HG03571 (cell line): ENCODE measurements around the gene HBZ.
"Not testable (repeated sequence)": the region's sequence is repeated elsewhere in the genome, so short reads cannot be mapped to it uniquely, and the experiment has no call there.

ENCODE experiments used
- ATAC-seq: cut with Tn5 transposase; IDR thresholded peaks from one replicate; pipeline ENCODE4 v1.9.1; 2021; ENCODE audit not compliant: unreplicated experiment

HBZ gene

DNA sequence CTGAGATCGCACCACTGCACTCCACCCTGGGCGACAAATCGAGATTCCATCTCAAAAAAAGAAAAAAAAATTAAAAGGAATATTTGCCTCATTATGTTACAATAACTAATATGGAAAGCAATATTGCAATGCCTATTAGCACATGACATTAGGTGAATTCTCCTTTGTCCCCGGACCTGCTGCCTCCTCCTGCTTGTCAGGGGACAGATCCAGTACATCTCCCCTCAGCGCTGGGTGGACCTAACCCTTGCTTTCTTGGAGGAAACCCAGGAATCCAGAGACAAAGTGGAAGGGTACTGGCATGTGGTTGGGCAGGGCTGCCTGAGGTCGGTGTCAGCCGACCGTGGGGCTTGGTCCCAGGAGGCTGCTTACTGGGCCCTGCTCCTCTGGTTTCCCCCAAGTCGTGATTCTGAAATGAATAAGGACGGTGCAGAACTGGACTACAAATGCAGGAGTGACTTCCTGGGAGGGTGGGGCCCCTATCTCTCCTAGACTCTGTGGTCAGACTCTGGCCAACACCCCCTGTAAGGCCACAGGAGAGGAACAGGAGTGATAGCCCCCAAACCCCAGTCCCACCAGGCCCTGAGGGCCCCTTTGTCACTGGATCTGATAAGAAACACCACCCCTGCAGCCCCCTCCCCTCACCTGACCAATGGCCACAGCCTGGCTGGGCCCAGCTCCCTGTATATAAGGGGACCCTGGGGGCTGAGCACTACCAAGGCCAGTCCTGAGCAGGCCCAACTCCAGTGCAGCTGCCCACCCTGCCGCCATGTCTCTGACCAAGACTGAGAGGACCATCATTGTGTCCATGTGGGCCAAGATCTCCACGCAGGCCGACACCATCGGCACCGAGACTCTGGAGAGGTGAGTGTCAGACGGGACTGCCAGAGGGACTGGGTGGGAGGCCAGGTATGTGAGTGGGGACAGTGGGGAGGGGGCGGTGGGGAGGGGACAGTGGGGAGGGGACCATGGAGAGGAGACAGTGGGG lies at the start of gene HBZ:
TSS of gene HBZ (plus strand) at position 504 of the 988 bp plus-strand sequence. CDS start at position 770, 266 bp downstream.
- no peak for ATAC-seq

DNA sequence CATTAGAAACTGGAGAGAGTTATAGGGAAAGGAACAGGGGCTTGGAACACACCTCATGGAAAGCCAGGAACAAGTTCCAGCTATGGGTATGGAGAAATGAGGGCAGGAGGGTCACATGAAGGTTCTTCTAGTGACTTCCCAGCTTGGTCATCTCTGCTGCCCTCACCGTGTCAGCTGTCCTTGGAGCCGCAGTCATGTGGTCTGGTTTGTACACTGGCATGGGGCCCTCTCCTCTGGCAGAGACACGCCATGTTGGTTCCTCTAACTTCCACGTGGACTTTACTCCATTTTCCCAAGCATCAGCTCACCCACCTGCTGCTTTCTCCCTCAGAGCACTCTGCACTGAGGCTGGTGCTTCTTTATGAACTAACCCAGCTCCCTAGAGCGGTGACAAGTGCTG lies 48.1 kb upstream of the HBZ start:
- no peak for ATAC-seq

DNA sequence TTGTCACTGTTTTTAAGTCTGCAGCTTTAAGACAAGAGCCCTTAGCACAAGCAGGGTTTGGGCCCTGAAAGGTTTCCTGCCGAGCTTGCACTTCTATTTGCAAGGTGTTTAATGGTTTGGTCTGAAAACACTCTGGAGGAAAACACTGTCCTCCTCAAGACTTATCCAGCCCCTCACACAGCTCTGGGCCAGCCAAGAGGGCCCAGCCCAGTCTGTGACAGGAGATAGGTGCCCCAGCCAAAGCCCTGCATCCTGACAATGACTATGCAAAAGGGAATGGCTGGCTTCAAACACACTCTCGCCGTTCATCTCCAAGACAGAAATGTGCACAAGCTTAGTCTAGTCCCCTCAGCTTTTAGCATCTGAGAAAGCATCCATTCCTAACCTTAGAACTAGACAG lies 47.5 kb upstream of the HBZ start:
- no peak for ATAC-seq

DNA sequence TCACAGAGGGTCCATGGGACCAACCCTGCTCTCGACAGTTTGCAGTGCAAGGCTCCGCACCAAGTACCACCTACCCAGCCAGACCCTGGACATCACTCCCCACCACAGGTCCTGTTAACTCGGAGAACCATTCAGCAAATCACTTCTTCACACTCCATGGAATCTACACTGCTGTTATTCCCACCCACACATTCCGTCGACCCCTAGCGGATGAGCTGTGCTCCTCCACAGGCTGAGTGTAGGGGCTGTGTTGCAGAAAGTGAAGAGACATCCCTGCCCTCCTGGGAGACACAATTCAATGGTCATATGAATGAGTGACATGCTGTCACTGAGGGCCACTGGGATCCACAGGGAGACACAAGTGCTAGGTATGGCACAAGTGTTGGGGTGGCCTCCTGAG lies 46.9 kb upstream of the HBZ start:
- no peak for ATAC-seq

- ATAC-seq: no peak
These were observed 45.7 kb upstream of the HBZ start for GRCh38 chr16:106623-107324.

GRCh38 chr16:112153-112840 lies 40.1 kb upstream of the HBZ start:
- ATAC-seq: no peak

DNA sequence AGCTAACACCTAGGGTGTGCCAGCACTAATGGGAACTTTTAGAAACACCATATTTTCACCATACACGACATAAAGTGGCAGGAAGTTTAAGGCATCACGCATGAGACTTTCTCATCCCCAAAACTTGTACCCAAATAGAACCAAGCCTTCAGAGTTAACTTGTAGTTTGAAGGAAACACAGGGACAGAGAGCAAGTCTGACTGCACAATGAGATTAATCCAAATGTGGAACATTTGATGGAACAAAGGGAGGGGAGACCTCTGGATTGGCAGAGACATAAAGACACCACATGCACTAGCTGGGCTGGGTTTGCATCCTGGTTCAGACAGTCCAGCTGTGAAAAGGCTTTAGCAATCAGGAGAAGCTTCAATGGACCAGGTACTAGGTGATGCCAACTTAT lies 38.1 kb upstream of the HBZ start:
- no peak for ATAC-seq

GRCh38 chr16:116015-116414 lies 36.4 kb upstream of the HBZ start:
- ATAC-seq: no peak

GRCh38 chr16:117379-118365 lies 34.8 kb upstream of the HBZ start:
- no peak for ATAC-seq

- no peak for ATAC-seq
These were observed 33.6 kb upstream of the HBZ start for GRCh38 chr16:118857-119256.

- no peak for ATAC-seq
These were observed 33.1 kb upstream of the HBZ start for GRCh38 chr16:119295-119694.

GRCh38 chr16:119835-120491 lies 32.5 kb upstream of the HBZ start:
- ATAC-seq: no peak

- no peak for ATAC-seq
These were observed 31.7 kb upstream of the HBZ start for GRCh38 chr16:120756-121155.

DNA sequence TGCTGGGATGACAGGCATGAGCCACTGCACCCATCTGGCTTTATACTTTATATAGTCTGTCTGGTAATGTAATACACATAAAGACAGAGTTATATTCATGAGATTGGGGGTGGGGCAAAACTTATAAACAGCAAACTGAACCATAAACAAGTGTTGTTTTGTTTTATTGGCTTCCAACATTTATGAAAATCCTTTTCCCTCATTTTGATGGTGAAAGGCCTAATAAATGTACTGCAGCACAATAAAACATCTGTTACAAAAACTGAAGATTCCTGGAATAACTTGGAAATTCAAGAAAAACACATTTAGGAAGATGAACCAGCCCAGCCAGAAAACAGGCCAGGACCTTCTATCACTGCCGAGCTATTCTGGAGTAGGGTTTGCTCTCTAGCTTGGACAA lies 30.1 kb upstream of the HBZ start:
- no peak for ATAC-seq

- ATAC-seq: not testable (repeated sequence)
These were observed 28.7 kb upstream of the HBZ start for GRCh38 chr16:123558-124350.

- no peak for ATAC-seq
These were observed 27.4 kb upstream of the HBZ start for GRCh38 chr16:125011-125410.

DNA sequence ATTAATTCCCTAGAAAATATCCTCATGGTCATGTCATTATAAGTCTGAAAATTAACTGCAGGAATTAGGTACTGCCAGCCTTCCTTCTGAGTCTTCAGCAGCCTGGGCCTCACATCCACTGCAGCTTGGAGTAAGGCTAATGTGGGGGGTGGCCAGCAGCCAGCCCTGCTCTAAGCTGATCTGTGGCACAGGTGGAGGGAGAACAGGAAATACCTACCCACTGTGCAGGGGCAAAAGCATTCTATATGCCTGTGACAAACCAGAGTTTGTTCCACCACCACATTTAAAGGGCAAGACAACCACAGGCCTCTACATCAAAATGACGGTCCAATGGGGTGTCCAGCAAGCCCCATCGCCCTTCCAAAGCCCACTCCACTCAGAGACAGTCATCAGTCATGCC lies 23.4 kb upstream of the HBZ start:
- no peak for ATAC-seq

GRCh38 chr16:130533-131173 lies 21.8 kb upstream of the HBZ start:
- ATAC-seq: no peak

GRCh38 chr16:132120-132519 lies 20.3 kb upstream of the HBZ start:
- no peak for ATAC-seq
